Testis (tissue), 2 donors: ENCODE data around the gene SOST.

Experiments
- CTCF ChIP-seq, 3 experiments: fragments of 450-650 bp in 2 of 3; fragments of 200-600 bp in 1 of 3; sonication (generic) in 1 of 3; IDR thresholded peaks; one replicate each; pipeline ENCODE4 v1.5.1; 2016 to 2019; ENCODE audit warnings: antibody characterized with exemption in 3 of 3, mild to moderate bottlenecking in 2 of 3, moderate library complexity in 1 of 3
- POLR2A ChIP-seq: fragments of 450-650 bp; IDR thresholded peaks from one replicate; pipeline ENCODE4 v1.6.1; 2017; ENCODE audit warnings: antibody characterized with exemption, mild to moderate bottlenecking, moderate library complexity

- TF ChIP-seq POLR2A (no peak), CTCF (IDR thresholded peaks at IDR 0.05) (no peak)
These were observed 17.0 kb downstream of the SOST start for GRCh38 chr17:43741636-43742035.
